IMR-90 (cell line): Measurements from ENCODE around the gene ATOSB. TPM values are rescaled to one million over a fixed set of nuclear protein-coding genes. Genes with fewer than 3 reads are reported as not detected.

Experiments
- ATAC-seq: fragments of 200-7000 bp; cut with Tn5 transposase; 2 replicates; pipeline ENCODE4 v1.9.1; 2020; ENCODE audit warnings: low read depth, mild to moderate bottlenecking, moderate library complexity
- BruUV-seq: library from RNA; stranded (reverse); fragments of 400-500 nt; replicated peaks from 2 replicates; lab custom pipeline; 2021; lab: Mats Ljungman, UMichigan
- CTCF ChIA-PET: fragments of 300-600 bp; formaldehyde crosslinking; extraction: SDS; loops from one replicate; lab custom pipeline; 2021; ENCODE audit warnings: antibody characterized with exemption; lab: Yijun Ruan, JAX
- POLR2A ChIA-PET: fragments of 300-600 bp; sonication (Branson Sonifier 250); formaldehyde crosslinking; loops from one replicate; lab custom pipeline; 2022; ENCODE audit warnings: antibody characterized with exemption; ENCODE audit not compliant: unreplicated experiment; lab: Charles Lee
- DNase-seq: peaks from one replicate; pipeline ENCODE4 v3.0.0; 2013
- H2AFZ ChIP-seq: replicated peaks from 2 replicates; pipeline ENCODE3; 2013; ENCODE audit warnings: low read length, mild to moderate bottlenecking; ENCODE audit not compliant: poor library complexity
- H2AK5ac ChIP-seq: 2 replicates; pipeline ENCODE4 v1.6.1; 2013; ENCODE audit warnings: low read depth, low read length, inconsistent platforms
- H2AK9ac ChIP-seq: replicated peaks from 2 replicates; pipeline ENCODE3; 2013; ENCODE audit warnings: mild to moderate bottlenecking, low read depth, low read length, moderate library complexity; ENCODE audit not compliant: poor library complexity
- H2BK120ac ChIP-seq: 2 replicates; pipeline ENCODE4 v1.6.1; 2013; ENCODE audit warnings: low read depth, low read length, inconsistent platforms
- H2BK15ac ChIP-seq: 3 replicates; pipeline ENCODE4 v1.6.1; 2013; ENCODE audit warnings: low read depth, low read length, inconsistent platforms
- H2BK20ac ChIP-seq: 2 replicates; pipeline ENCODE4 v1.6.1; 2013; ENCODE audit warnings: low read depth, mild to moderate bottlenecking, inconsistent platforms, low read length, moderate library complexity
- H2BK5ac ChIP-seq: 2 replicates; pipeline ENCODE4 v1.6.1; 2013; ENCODE audit warnings: mild to moderate bottlenecking, low read depth, low read length, inconsistent platforms; ENCODE audit not compliant: poor library complexity, severe bottlenecking
- H3K14ac ChIP-seq: replicated peaks from 2 replicates; pipeline ENCODE4 v1.6.1; 2013; ENCODE audit warnings: low read depth, low read length, inconsistent platforms
- H3K18ac ChIP-seq: 2 replicates; pipeline ENCODE4 v1.6.1; 2013; ENCODE audit warnings: low read depth, low read length, control low read depth
- H3K23ac ChIP-seq: 2 replicates; pipeline ENCODE4 v1.6.1; 2013; ENCODE audit warnings: low read depth, low read length, inconsistent platforms
- H3K27ac ChIP-seq: 2 replicates; pipeline ENCODE4 v1.5.1; 2013; ENCODE audit warnings: mild to moderate bottlenecking, control low read depth, low read length; ENCODE audit not compliant: insufficient read depth
- H3K27me3 ChIP-seq: 2 replicates; pipeline ENCODE4 v1.6.1; 2013; ENCODE audit warnings: low read length; ENCODE audit not compliant: control insufficient read depth, insufficient read depth
- H3K36me3 ChIP-seq: 2 replicates; pipeline ENCODE4 v1.6.1; 2013; ENCODE audit warnings: low read length, mixed read lengths; ENCODE audit not compliant: control insufficient read depth, insufficient read depth
- H3K4ac ChIP-seq: 2 replicates; pipeline ENCODE4 v1.6.1; 2013; ENCODE audit warnings: low read depth, low read length, inconsistent platforms
- H3K4me1 ChIP-seq: 2 replicates; pipeline ENCODE4 v1.6.1; 2013; ENCODE audit warnings: low read length, mixed read lengths; ENCODE audit not compliant: control insufficient read depth, insufficient read depth
- H3K4me2 ChIP-seq: 2 replicates; pipeline ENCODE4 v1.6.1; 2013; ENCODE audit warnings: low read depth, mild to moderate bottlenecking, control low read depth, low read length, moderate library complexity
- H3K4me3 ChIP-seq: 2 replicates; pipeline ENCODE4 v1.5.1; 2013; ENCODE audit warnings: low read depth, mild to moderate bottlenecking, control low read depth, low read length, moderate library complexity; ENCODE audit not compliant: insufficient read depth
- H3K56ac ChIP-seq: 2 replicates; pipeline ENCODE4 v1.6.1; 2013; ENCODE audit warnings: low read length, inconsistent platforms; ENCODE audit not compliant: insufficient read depth; ENCODE audit errors: extremely low read depth
- H3K79me1 ChIP-seq, 2 experiments: 2 replicates each; pipeline ENCODE4 v1.6.1; 2013; ENCODE audit warnings: low read length in 2 of 2, inconsistent platforms in 1 of 2, low read depth in 1 of 2
- H3K9ac ChIP-seq: 2 replicates; pipeline ENCODE4 v1.6.1; 2013; ENCODE audit warnings: low read depth, low read length, control low read depth
- H3K9me1 ChIP-seq: 2 replicates; pipeline ENCODE4 v1.6.1; 2013; ENCODE audit warnings: low read length, inconsistent platforms; ENCODE audit not compliant: insufficient read depth
- H3K9me3 ChIP-seq: 2 replicates; pipeline ENCODE4 v1.6.1; 2013; ENCODE audit warnings: low read length; ENCODE audit not compliant: control insufficient read depth, insufficient read depth
- H4K20me1 ChIP-seq: 2 replicates; pipeline ENCODE4 v1.6.1; 2013; ENCODE audit warnings: low read length, inconsistent platforms; ENCODE audit not compliant: insufficient read depth
- H4K5ac ChIP-seq: 2 replicates; pipeline ENCODE4 v1.6.1; 2013; ENCODE audit warnings: mild to moderate bottlenecking, low read depth, low read length, control low read depth
- H4K8ac ChIP-seq, 2 experiments: 2 replicates each; pipeline ENCODE4 v1.6.1; 2013; ENCODE audit warnings: low read depth in 2 of 2, low read length in 2 of 2, control low read depth in 1 of 2, inconsistent platforms in 1 of 2
- H4K91ac ChIP-seq: 2 replicates; pipeline ENCODE4 v1.6.1; 2013; ENCODE audit warnings: low read depth, low read length, inconsistent platforms; ENCODE audit not compliant: insufficient read depth
- BHLHE40 ChIP-seq: fragments of 150-350 bp; IDR thresholded peaks from 2 replicates; pipeline ENCODE4 v1.6.1; 2016; ENCODE audit warnings: mild to moderate bottlenecking, low read depth, low read length
- CEBPB ChIP-seq: IDR thresholded peaks from 2 replicates; pipeline ENCODE4 v1.6.1; 2012; ENCODE audit warnings: low read depth, low read length, improper control_type of control experiment
- MAFK ChIP-seq: IDR thresholded peaks from 2 replicates; pipeline ENCODE4 v1.6.1; 2012; ENCODE audit warnings: low read depth, low read length, improper control_type of control experiment
- MAZ ChIP-seq: IDR thresholded peaks from 2 replicates; pipeline ENCODE4 v1.6.1; 2012; ENCODE audit warnings: low read depth, mild to moderate bottlenecking, low read length, improper control_type of control experiment, moderate library complexity, borderline replicate concordance
- MXI1 ChIP-seq: IDR thresholded peaks from 2 replicates; pipeline ENCODE4 v1.6.1; 2012; ENCODE audit warnings: low read depth, mild to moderate bottlenecking, low read length, moderate library complexity, borderline replicate concordance
- NFE2L2 ChIP-seq: fragments of 150-350 bp; IDR thresholded peaks from 2 replicates; pipeline ENCODE4 v1.6.1; 2016; ENCODE audit warnings: low read depth, mild to moderate bottlenecking, low read length
- RAD21 ChIP-seq: IDR thresholded peaks from 2 replicates; pipeline ENCODE4 v1.6.1; 2012; ENCODE audit warnings: low read length, improper control_type of control experiment
- RCOR1 ChIP-seq: IDR thresholded peaks from 2 replicates; pipeline ENCODE4 v1.6.1; 2012; ENCODE audit warnings: mild to moderate bottlenecking, low read length, improper control_type of control experiment; ENCODE audit not compliant: insufficient replicate concordance
- RFX5 ChIP-seq: IDR thresholded peaks from 2 replicates; pipeline ENCODE4 v1.8.0; 2012; ENCODE audit warnings: low read depth, mild to moderate bottlenecking, low read length, moderate library complexity
- WGBS, 2 experiments: methylation state at CpG; one replicate each; pipeline versions ENCODE4 v1.1.5 to v1.1.7; 2013; ENCODE audit warnings: missing lambda C conversion rate in 2 of 2; ENCODE audit not compliant: insufficient read length in 1 of 2; ENCODE audit errors: extremely low coverage in 2 of 2; 5-methylcytosine and 5-hydroxymethylcytosine counted together
- dilution Hi-C: fragments of 300-500 bp; cut with HindIII; formaldehyde crosslinking; loops from one replicate; pipeline ENCODE4 v1.14.3; 2018; ENCODE audit warnings: low sequenced_read_pairs; ENCODE audit not compliant: unreplicated experiment
- in situ Hi-C: fragments of 300-500 bp; cut with MboI; formaldehyde crosslinking; loops from 3 replicates; pipeline ENCODE4 v1.14.3; 2019; ENCODE audit warnings: low sequenced_read_pairs, inconsistent platforms, mixed read lengths
- intact Hi-C: fragments of 100-400 bp; cut with micrococcal nuclease; formaldehyde crosslinking; loops from 2 replicates; pipeline ENCODE4 v1.10.0; 2022
- polyA plus RNA-seq, 3 experiments: library from polyadenylated mRNA; depleted of rRNA; stranded (reverse); fragments of >200 nt; gene quantifications; 2 replicates each; pipeline ENCODE4 v1.2.3, GENCODE V29; 2012; ENCODE audit warnings: low replicate concordance in 1 of 3
- total RNA-seq: library from RNA; depleted of rRNA; stranded (reverse); fragments of >200 nt; gene quantifications from 2 replicates; pipeline ENCODE4 v1.2.3, GENCODE V29; 2012
- TF ChIP-seq, protein P1 (sequence below): conservative IDR thresholded peaks from 2 replicates; pipeline ENCODE4 v1.5.1; 2012; ENCODE audit warnings: mild to moderate bottlenecking, low read depth, low read length, improper control_type of control experiment

Gene ATOSB
- total and polyA plus RNA-seq, 2 of the 4 experiments (the other 2 are of a cell fraction), result 12.0 to 40.2 TPM

DNA sequence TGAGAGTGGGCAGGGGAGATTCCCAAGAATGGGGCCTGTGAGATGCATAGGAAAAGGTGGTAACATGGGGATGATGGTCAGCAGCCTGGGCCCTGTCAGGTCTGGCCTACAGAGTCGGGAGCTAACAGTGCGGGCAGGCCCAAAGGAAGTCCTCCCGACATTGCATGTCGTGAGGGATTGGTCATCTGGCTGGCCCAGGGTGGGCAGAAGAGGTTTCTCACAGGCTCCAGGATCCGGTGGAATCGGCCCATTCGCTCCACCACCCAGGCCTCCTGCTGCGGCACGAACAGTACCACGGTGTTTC lies 13.2 kb downstream of the ATOSB start:
- H4K8ac ChIP-seq, result peak overlapping the region; percentile 79 to 93
- no peaks in the 10 kb centered on the region for H3K9me3 ChIP-seq
- peak overlapping the region; percentile 68 for H4K5ac ChIP-seq
- H2BK5ac ChIP-seq, result peak overlapping the region; percentile 44
- peak overlapping the region; percentile 97 for H3K4me2 ChIP-seq
- no TSS peak for BruUV-seq
- H4K20me1 ChIP-seq, result no peaks in the 10 kb centered on the region
- 0 out of 2 replicates have a peak overlapping the region, but pooled peaks have one; percentile 61 for H3K56ac ChIP-seq
- dilution Hi-C loops, result no loop called here
- 0% methylated on average over 1 of the region's 10 CpGs; no CpG with 5 or more reads in 1 of the 2 experiments for WGBS, 2 experiments
- in situ Hi-C loops, result no loop called here
- H3K27ac ChIP-seq, result peak overlapping the region; percentile 74
- peak overlapping the region; percentile 26 for H3K14ac ChIP-seq
- H3K4me1 ChIP-seq, result peaks cover 8% of the 10 kb centered on the region; the same call in 1 of the 2 replicates
- no peak overlapping the region for H3K18ac ChIP-seq
- no peak overlapping the region for H2BK20ac ChIP-seq
- no peak overlapping the region for H2BK120ac ChIP-seq
- no peak overlapping the region; the same call in 1 of the 2 replicates for H4K91ac ChIP-seq
- H3K4ac ChIP-seq, result peak overlapping the region; percentile 69
- peak overlapping the region; percentile 87 for H3K9ac ChIP-seq
- peak; percentile 20 for DNase-seq
- peak; percentile 53 for ATAC-seq
- peak overlapping the region; percentile 51 for H2AK5ac ChIP-seq
- H2BK15ac ChIP-seq, result no peak overlapping the region
- H3K23ac ChIP-seq, result peak overlapping the region; percentile 28
- ChIA-PET CTCF (no interaction called here), POLR2A (interaction anchor here (0.7 to 1.1 kb wide), 3 partner anchors 12 to 31 kb away, joined by 3 to 8 read pairs (median 3); partner anchors contain the start of gene FANCG)
- peak overlapping the region; percentile 34 for H2AK9ac ChIP-seq
- TF ChIP-seq, protein P1, sequence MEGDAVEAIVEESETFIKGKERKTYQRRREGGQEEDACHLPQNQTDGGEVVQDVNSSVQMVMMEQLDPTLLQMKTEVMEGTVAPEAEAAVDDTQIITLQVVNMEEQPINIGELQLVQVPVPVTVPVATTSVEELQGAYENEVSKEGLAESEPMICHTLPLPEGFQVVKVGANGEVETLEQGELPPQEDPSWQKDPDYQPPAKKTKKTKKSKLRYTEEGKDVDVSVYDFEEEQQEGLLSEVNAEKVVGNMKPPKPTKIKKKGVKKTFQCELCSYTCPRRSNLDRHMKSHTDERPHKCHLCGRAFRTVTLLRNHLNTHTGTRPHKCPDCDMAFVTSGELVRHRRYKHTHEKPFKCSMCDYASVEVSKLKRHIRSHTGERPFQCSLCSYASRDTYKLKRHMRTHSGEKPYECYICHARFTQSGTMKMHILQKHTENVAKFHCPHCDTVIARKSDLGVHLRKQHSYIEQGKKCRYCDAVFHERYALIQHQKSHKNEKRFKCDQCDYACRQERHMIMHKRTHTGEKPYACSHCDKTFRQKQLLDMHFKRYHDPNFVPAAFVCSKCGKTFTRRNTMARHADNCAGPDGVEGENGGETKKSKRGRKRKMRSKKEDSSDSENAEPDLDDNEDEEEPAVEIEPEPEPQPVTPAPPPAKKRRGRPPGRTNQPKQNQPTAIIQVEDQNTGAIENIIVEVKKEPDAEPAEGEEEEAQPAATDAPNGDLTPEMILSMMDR, result no peak
- TF ChIP-seq MAZ (no peak), RAD21 (no peak), BHLHE40 (no peak), RFX5 (no peak), RCOR1 (no peak), MAFK (no peak), MXI1 (no peak), NFE2L2 (no peak), CEBPB (no peak)
- no peaks in the 10 kb centered on the region for H3K27me3 ChIP-seq
- H3K36me3 ChIP-seq, result peaks cover 47% of the 10 kb centered on the region
- peak overlapping the region; percentile 87 for H2AFZ ChIP-seq
- H3K79me1 ChIP-seq, result peaks cover 16 to 31% of the 10 kb centered on the region in 2 experiments
- H3K4me3 ChIP-seq, result peak overlapping the region; percentile 57
- H3K9me1 ChIP-seq, result peaks cover 12% of the 10 kb centered on the region
- intact Hi-C loops, result no loop called here
